Lung (tissue), 12 donors: ENCODE data around the gene STK32A. TPM values are rescaled to one million over a fixed set of nuclear protein-coding genes. Genes with fewer than 3 reads are reported as not detected.

Source experiments
- ATAC-seq: fragments of 200-7000 bp; cut with Tn5 transposase; one replicate; pipeline ENCODE4 v1.9.1; 2020; ENCODE audit warnings: moderate number of reproducible peaks; ENCODE audit not compliant: insufficient read depth, low FRiP score
- DNase-seq, 3 donors: peaks; one replicate each; pipeline ENCODE4 v3.0.0-alpha.2; 2013 to 2017
- H3K27ac ChIP-seq, 2 donors: one replicate each; pipeline ENCODE4 v1.5.1; 2013; ENCODE audit warnings: mild to moderate bottlenecking in 2 of 2, moderate library complexity in 2 of 2, control low read depth in 1 of 2, inconsistent platforms in 1 of 2, low read depth in 1 of 2, low read length in 1 of 2
- H3K27me3 ChIP-seq, 3 donors: one replicate each; pipeline ENCODE4 v1.5.1; 2013; ENCODE audit warnings: low read length in 2 of 3; ENCODE audit not compliant: control insufficient read depth in 3 of 3, insufficient read depth in 3 of 3
- H3K36me3 ChIP-seq, 4 donors: one replicate each; pipeline ENCODE4 v1.5.1; 2013; ENCODE audit warnings: low read length in 4 of 4, mild to moderate bottlenecking in 1 of 4, moderate library complexity in 1 of 4; ENCODE audit not compliant: control insufficient read depth in 4 of 4, insufficient read depth in 4 of 4
- H3K4me1 ChIP-seq, 5 donors: one replicate each; pipeline ENCODE4 v1.5.1; 2013; ENCODE audit warnings: low read length in 5 of 5, mild to moderate bottlenecking in 2 of 5, moderate library complexity in 1 of 5; ENCODE audit not compliant: control insufficient read depth in 5 of 5, insufficient read depth in 5 of 5
- H3K4me3 ChIP-seq: one replicate; pipeline ENCODE4 v1.5.1; 2013; ENCODE audit warnings: mild to moderate bottlenecking, control low read depth, moderate library complexity
- H3K9ac ChIP-seq, 2 donors: one replicate each; pipeline ENCODE4 v1.5.1; 2013; ENCODE audit warnings: low read length in 2 of 2, control low read depth in 1 of 2; ENCODE audit not compliant: insufficient read depth in 1 of 2
- H3K9me3 ChIP-seq, 4 donors: one replicate each; pipeline ENCODE4 v1.5.1; 2013; ENCODE audit warnings: low read length in 3 of 4, mild to moderate bottlenecking in 1 of 4, moderate library complexity in 1 of 4; ENCODE audit not compliant: control insufficient read depth in 4 of 4, insufficient read depth in 3 of 4
- WGBS, 2 donors: extraction: QIAGEN DNeasy Blood & Tissue Kit; methylation state at CpG; one replicate each; pipeline ENCODE4 v1.1.7; 2013; 5-methylcytosine and 5-hydroxymethylcytosine counted together
- polyA plus RNA-seq, 2 donors: library from polyadenylated mRNA; stranded (reverse); fragments of 200-250 nt; gene quantifications; one replicate each; pipeline ENCODE4 v1.2.1, GENCODE V29; 2013
- total RNA-seq, 2 donors: library from RNA; depleted of rRNA in 1 of 2; stranded (reverse); fragments of >200 nt in 1 of 2; gene quantifications; one replicate each; pipeline ENCODE4 v1.2.1, GENCODE V29; 2014 to 2021
- TF ChIP-seq, protein P1 (sequence below): IDR thresholded peaks from 2 replicates; pipeline ENCODE4 v1.5.1; 2012; ENCODE audit warnings: mild to moderate bottlenecking; ENCODE audit errors: control extremely low read depth, extremely low read depth
- donor health status: control.
- donor health status: control.
- donor health status: Bipolar disorder and iron deficiency.
- donor health status: healthy.
- donor health status: DM: yes; HTN: yes; CAD: no.

Gene STK32A
- total and polyA plus RNA-seq, 4 donors = 1.1 to 8.7 (median 4.6) TPM

DNA sequence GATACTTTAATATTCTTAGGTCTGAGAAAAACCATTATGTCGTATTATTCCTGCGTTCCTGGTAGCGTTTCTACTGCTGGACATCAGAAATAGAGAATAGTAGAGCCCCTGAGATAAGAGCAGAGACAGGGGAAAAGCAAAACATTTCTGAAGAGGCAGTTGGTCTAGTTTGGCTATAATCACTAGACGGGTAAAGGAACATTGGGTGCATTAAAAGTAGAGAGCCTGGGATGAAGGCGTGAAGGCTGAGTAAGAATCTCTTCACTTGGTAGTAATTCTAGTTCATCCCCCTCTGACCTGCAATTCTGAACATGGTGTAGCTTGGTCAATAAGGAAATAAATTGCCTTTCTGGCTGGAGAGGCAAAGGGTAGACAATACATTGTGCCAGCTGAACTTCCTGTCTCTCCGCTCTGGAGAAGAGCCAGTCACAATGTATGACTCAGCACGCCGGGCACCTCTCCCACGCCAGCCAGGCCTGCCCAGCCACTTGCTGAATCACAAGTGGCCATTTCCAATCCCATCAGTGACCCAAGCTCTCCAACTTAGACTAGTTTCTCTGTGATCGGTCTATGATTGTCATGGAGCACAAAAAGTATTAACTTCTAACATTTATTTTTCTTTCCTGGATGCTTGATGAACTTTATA, 75.4 kb downstream of the STK32A start:
- Histone ChIP-seq H3K4me1 (no peaks in the 10 kb centered on the region), H3K27ac (peak overlapping the region in 1 of 2 donors; percentile 20), H3K9ac (no peak overlapping the region), H3K36me3 (no peaks in the 10 kb centered on the region), H3K9me3 (peaks cover 0 to 2% (median 0%) of the 10 kb centered on the region in 4 donors), H3K27me3 (no peaks in the 10 kb centered on the region), H3K4me3 (no peak overlapping the region)
- peak; percentile 93 for ATAC-seq
- WGBS, 2 donors = 51 to 63% methylated on average over 10 of the region's 10 CpGs
- TF ChIP-seq, protein P1, sequence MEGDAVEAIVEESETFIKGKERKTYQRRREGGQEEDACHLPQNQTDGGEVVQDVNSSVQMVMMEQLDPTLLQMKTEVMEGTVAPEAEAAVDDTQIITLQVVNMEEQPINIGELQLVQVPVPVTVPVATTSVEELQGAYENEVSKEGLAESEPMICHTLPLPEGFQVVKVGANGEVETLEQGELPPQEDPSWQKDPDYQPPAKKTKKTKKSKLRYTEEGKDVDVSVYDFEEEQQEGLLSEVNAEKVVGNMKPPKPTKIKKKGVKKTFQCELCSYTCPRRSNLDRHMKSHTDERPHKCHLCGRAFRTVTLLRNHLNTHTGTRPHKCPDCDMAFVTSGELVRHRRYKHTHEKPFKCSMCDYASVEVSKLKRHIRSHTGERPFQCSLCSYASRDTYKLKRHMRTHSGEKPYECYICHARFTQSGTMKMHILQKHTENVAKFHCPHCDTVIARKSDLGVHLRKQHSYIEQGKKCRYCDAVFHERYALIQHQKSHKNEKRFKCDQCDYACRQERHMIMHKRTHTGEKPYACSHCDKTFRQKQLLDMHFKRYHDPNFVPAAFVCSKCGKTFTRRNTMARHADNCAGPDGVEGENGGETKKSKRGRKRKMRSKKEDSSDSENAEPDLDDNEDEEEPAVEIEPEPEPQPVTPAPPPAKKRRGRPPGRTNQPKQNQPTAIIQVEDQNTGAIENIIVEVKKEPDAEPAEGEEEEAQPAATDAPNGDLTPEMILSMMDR = no peak
- no peak for DNase-seq

- DNase-seq (no peak), ATAC-seq (no peak)
- no peak overlapping the region for H3K4me3 ChIP-seq
- no peak overlapping the region for H3K27ac ChIP-seq
- H3K36me3 ChIP-seq = no peaks in the 10 kb centered on the region
- no peaks in the 10 kb centered on the region for H3K27me3 ChIP-seq
- no peaks in the 10 kb centered on the region for H3K9me3 ChIP-seq
- H3K4me1 ChIP-seq = no peaks in the 10 kb centered on the region
- TF ChIP-seq, protein P1 = no peak
- 91 to 94% methylated on average over 7 of the region's 7 CpGs for WGBS, 2 donors
- H3K9ac ChIP-seq = no peak overlapping the region
Observed at GRCh38 chr5:147317978-147318684, 83.3 kb downstream of the STK32A start.

DNA sequence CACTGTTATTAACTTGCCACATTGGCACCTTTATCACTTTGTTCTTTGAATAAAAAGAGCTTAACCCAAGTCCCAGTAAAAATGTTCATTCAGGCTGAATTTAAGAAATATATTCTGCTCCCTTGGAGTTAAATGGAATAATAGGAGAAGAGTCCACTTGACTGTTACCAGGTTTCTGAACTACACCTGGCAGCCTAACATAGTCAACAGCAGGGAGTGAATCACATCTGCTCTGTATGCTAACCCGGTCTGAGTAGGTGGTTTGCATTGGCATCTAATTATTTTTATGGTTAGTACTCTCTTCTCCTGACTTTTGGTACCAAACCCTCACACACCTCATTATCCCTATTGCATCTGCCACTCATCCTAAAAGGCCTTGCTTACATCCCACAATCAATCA, 86.7 kb downstream of the STK32A start:
- 84 to 86% methylated on average over 1 of the region's 1 CpG for WGBS, 2 donors
- Histone ChIP-seq H3K9me3 (no peaks in the 10 kb centered on the region), H3K4me3 (no peak overlapping the region), H3K27ac (no peak overlapping the region), H3K27me3 (no peaks in the 10 kb centered on the region), H3K36me3 (no peaks in the 10 kb centered on the region), H3K4me1 (no peaks in the 10 kb centered on the region), H3K9ac (no peak overlapping the region)
- ATAC-seq (no peak), DNase-seq (no peak)
- TF ChIP-seq, protein P1 = no peak
